ENCODE data around the gene LRRC23. TPM values are rescaled to one million over a fixed set of nuclear protein-coding genes. Genes with fewer than 3 reads are reported as not detected.

The LRRC23 gene
- total RNA-seq, 1 donor from 2014 or later: 7.7 TPM

DNA sequence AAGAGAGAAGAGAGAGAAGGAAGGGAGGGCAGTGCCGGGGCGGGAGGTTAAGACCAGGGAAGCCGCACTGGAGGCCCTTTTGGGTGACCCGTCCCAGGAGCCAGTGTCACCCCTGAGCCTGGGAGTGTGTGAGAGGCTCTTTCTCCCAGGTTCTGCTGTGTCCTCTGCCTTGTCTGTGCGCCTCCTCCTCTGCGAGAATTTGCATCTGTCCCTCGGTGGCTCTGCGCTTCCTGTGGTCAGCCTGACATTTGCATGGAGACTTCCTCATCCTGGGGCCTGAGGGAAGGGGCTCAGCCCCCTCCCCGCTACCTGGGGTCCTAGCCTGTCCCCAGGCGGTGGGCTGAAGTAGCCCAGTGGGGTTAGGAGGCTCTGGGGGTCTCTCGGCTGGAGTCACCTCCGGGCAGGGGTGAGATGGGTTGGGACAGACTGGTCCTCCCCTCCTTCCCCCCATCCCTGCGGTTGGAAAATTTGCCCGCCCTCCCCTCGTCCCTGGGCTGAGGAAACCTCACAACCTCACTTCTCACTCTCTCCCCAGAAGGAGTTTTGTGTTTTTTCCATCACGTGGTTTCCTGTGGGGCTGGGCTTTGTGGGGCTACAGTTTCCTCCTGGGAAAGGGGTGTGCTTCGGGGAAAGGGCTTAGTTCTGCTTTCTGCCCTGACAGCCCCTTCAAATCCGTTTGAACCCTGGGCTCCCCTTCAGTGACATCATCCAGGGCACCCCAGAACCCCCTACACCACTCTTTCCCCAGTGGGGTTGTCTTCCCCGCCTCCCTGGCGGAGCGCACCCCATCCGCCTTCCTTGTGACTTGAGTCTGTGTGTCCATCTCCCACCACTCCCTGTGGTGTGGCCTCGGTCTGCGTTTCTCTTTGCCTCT, 49.1 kb downstream of the LRRC23 start:
- ChIA-PET CTCF (interaction anchor here (1.2 to 14.9 kb wide), 4 partner anchors 7 to 11 kb away, joined by 5 to 571 read pairs (median 12); partner anchors contain the start of genes C12orf57 and RNU7-1), POLR2A (interaction anchor here (17.0 to 24.6 kb wide), 2 partner anchors 5 to 11 kb away, joined by 1516 read pairs; partner anchors contain the start of genes C12orf57, PTPN6 and RNU7-1)
- H3K36me3 Mint-ChIP-seq (ENCODE audit: low read depth): peaks cover 69% of the 10 kb centered on the region
- TF ChIP-seq, protein P1, sequence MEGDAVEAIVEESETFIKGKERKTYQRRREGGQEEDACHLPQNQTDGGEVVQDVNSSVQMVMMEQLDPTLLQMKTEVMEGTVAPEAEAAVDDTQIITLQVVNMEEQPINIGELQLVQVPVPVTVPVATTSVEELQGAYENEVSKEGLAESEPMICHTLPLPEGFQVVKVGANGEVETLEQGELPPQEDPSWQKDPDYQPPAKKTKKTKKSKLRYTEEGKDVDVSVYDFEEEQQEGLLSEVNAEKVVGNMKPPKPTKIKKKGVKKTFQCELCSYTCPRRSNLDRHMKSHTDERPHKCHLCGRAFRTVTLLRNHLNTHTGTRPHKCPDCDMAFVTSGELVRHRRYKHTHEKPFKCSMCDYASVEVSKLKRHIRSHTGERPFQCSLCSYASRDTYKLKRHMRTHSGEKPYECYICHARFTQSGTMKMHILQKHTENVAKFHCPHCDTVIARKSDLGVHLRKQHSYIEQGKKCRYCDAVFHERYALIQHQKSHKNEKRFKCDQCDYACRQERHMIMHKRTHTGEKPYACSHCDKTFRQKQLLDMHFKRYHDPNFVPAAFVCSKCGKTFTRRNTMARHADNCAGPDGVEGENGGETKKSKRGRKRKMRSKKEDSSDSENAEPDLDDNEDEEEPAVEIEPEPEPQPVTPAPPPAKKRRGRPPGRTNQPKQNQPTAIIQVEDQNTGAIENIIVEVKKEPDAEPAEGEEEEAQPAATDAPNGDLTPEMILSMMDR (IDR thresholded peaks at IDR 0.05): no peak
- peaks cover 85% of the 10 kb centered on the region for H3K4me1 Mint-ChIP-seq
- H3K4me3 Mint-ChIP-seq: peak overlapping the region; percentile 99
- H3K9me3 Mint-ChIP-seq: no peaks in the 10 kb centered on the region
- no peaks in the 10 kb centered on the region for H3K27me3 Mint-ChIP-seq
- DNase-seq (peak; percentile 72), ATAC-seq (ENCODE audit: low read depth) (peak; percentile 38)
- H3K27ac Mint-ChIP-seq: peak overlapping the region; percentile 96
- intact Hi-C loops (cut with micrococcal nuclease): loop anchor here (1.0 to 10.0 kb wide), 3 partner anchors 7 to 529 kb away; partner anchors contain the start of gene LPAR5

DNA sequence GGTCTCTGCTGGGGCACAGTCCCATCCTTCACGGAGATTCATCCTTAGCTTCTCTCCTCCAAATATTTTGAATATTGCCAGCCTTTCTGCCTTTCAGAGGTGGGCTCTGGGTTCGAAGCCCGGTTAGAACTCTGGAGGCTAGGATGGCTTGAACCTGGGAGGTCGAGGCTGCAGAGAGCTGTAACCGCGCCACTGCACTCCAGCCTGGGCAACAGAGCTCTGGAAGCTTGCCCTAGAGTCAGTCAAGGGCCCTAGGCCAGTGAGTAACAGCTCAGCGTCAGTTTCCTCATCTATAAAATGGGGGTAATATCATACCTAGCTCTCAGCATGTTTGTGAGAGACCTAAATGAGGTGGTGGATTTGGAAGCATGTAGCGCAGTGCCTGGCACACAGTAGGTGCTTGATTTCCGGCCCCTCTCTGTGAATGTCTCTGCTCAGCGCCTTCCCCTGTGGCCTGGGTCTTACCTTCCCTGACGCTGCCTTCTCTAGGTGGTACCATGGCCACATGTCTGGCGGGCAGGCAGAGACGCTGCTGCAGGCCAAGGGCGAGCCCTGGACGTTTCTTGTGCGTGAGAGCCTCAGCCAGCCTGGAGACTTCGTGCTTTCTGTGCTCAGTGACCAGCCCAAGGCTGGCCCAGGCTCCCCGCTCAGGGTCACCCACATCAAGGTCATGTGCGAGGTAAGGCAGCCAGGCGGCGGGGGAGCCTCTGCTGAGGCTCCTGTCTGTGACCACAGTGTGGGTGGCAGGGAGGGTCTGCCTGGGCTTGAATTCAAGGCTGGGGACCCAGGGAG, 49.9 kb downstream of the LRRC23 start:
- TF ChIP-seq, protein P1 (IDR thresholded peaks at IDR 0.05): no peak
- H3K4me3 Mint-ChIP-seq: peak overlapping the region; percentile 99
- peak overlapping the region; percentile 96 for H3K27ac Mint-ChIP-seq
- intact Hi-C loops (cut with micrococcal nuclease): loop anchor here (1.0 to 10.0 kb wide), 3 partner anchors 8 to 530 kb away; partner anchors contain the start of gene LPAR5
- CTCF ChIA-PET: interaction anchor here (3.4 to 13.0 kb wide), 2 partner anchors 8 to 10 kb away, joined by 17 to 571 read pairs; partner anchors contain the start of genes C12orf57, PTPN6 and RNU7-1
- no peaks in the 10 kb centered on the region for H3K27me3 Mint-ChIP-seq
- POLR2A ChIA-PET: interaction anchor here (17.0 to 24.6 kb wide), 2 partner anchors 4 to 12 kb away, joined by 1516 read pairs; partner anchors contain the start of genes C12orf57, PTPN6 and RNU7-1
- no peaks in the 10 kb centered on the region for H3K9me3 Mint-ChIP-seq
- peaks cover 77% of the 10 kb centered on the region for H3K36me3 Mint-ChIP-seq (ENCODE audit: low read depth)
- DNase-seq (no peak), ATAC-seq (ENCODE audit: low read depth) (no peak)
- peaks cover 85% of the 10 kb centered on the region for H3K4me1 Mint-ChIP-seq

DNA sequence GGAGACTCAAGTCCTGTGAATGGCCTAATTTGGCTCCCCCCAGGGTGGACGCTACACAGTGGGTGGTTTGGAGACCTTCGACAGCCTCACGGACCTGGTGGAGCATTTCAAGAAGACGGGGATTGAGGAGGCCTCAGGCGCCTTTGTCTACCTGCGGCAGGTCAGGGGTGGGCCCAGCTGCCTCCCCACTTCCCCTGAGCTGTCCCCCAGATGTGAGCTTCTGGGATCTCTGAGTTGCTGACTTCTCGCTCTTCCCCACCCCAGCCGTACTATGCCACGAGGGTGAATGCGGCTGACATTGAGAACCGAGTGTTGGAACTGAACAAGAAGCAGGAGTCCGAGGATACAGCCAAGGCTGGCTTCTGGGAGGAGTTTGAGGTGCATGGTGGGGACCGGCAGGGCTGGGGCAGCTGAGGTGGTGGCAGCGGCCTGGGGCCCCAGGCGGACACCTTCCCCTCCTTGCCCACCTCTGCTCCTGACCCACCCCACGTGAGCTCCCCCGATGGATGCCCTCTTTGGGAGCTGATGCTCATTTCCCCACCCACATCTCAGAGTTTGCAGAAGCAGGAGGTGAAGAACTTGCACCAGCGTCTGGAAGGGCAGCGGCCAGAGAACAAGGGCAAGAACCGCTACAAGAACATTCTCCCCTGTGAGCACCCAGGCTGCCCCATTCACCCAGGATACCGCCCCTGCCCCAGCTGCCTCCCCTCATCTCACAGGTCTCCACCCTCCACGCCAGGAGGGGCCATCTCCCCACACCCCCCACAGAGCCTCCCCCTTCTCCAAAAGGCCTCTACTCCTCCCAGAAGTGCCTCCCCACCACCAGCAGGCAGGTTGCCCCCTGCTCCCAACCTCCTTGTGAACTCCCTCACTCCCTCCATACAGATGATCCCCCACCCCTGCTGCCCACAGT, 50.7 kb downstream of the LRRC23 start:
- H3K9me3 Mint-ChIP-seq: no peaks in the 10 kb centered on the region
- peak overlapping the region; percentile 96 for H3K27ac Mint-ChIP-seq
- TF ChIP-seq, protein P1 (IDR thresholded peaks at IDR 0.05): no peak
- no peak for ATAC-seq (ENCODE audit: low read depth)
- peaks cover 85% of the 10 kb centered on the region for H3K4me1 Mint-ChIP-seq
- ChIA-PET CTCF (interaction anchor here (3.4 to 13.0 kb wide), 2 partner anchors 9 kb away, joined by 17 to 571 read pairs; partner anchors contain the start of genes C12orf57, PTPN6 and RNU7-1), POLR2A (interaction anchor here (2.1 to 24.6 kb wide), 3 partner anchors 3 to 13 kb away, joined by 9 to 1516 read pairs (median 1516); partner anchors contain the start of genes C12orf57, PTPN6 and RNU7-1)
- no peak for DNase-seq
- H3K27me3 Mint-ChIP-seq: no peaks in the 10 kb centered on the region
- H3K36me3 Mint-ChIP-seq (ENCODE audit: low read depth): peaks cover 80% of the 10 kb centered on the region
- intact Hi-C loops (cut with micrococcal nuclease): loop anchor here (10.0 kb wide), 2 partner anchors 321 to 531 kb away; partner anchors contain the start of gene LPAR5
- peak overlapping the region; percentile 99 for H3K4me3 Mint-ChIP-seq

DNA sequence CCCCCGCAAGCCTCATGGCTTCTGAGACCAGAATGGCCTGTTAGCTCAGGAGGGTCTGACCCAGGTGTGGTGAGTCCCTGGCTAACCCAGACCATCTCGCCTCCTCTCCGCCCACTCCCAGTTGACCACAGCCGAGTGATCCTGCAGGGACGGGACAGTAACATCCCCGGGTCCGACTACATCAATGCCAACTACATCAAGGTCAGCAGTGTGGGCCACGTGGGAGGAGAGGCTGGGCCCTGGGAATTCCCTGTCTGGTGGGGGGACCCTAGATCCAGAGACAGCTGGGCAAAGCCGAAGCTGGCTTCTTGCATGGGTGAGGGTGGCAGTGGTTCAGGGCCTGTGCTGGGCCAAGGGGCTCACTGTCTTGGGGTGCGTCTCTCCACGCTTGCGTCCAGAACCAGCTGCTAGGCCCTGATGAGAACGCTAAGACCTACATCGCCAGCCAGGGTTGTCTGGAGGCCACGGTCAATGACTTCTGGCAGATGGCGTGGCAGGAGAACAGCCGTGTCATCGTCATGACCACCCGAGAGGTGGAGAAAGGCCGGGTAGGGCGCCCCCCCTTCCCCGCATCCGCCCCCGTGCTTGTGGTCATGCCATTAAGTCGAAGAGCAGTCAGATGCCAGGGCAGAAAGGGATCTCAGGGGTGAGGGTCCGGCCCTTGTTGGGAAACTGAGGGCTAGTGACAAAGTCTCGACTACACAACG, 51.6 kb downstream of the LRRC23 start:
- Mint-ChIP-seq H3K9me3 (no peaks in the 10 kb centered on the region), H3K4me1 (peaks cover 86% of the 10 kb centered on the region), H3K27ac (peak overlapping the region; percentile 88), H3K27me3 (no peaks in the 10 kb centered on the region), H3K36me3 (ENCODE audit: low read depth) (peaks cover 88% of the 10 kb centered on the region), H3K4me3 (peak overlapping the region; percentile 68)
- DNase-seq: no peak
- intact Hi-C loops (cut with micrococcal nuclease): loop anchor here (10.0 kb wide), 2 partner anchors 321 to 531 kb away; partner anchors contain the start of gene LPAR5
- no peak for ATAC-seq (ENCODE audit: low read depth)
- TF ChIP-seq, protein P1 (IDR thresholded peaks at IDR 0.05): no peak
- ChIA-PET POLR2A (interaction anchor here (1.7 to 17.0 kb wide), 3 partner anchors 8 to 83 kb away, joined by 6 to 1516 read pairs (median 9); partner anchors contain the start of genes C12orf57, PTPN6, RNU7-1 and SPSB2), CTCF (interaction anchor here (3.4 to 13.0 kb wide), 2 partner anchors 8 to 10 kb away, joined by 17 to 571 read pairs; partner anchors contain the start of genes C12orf57, PTPN6 and RNU7-1)
